ENCODE data around the gene SDF4. TPM values are rescaled to one million over a fixed set of nuclear protein-coding genes. Genes with fewer than 3 reads are reported as not detected.

SDF4 gene
- total RNA-seq, 2 donors from 2014 or later: 177 to 185 TPM

DNA sequence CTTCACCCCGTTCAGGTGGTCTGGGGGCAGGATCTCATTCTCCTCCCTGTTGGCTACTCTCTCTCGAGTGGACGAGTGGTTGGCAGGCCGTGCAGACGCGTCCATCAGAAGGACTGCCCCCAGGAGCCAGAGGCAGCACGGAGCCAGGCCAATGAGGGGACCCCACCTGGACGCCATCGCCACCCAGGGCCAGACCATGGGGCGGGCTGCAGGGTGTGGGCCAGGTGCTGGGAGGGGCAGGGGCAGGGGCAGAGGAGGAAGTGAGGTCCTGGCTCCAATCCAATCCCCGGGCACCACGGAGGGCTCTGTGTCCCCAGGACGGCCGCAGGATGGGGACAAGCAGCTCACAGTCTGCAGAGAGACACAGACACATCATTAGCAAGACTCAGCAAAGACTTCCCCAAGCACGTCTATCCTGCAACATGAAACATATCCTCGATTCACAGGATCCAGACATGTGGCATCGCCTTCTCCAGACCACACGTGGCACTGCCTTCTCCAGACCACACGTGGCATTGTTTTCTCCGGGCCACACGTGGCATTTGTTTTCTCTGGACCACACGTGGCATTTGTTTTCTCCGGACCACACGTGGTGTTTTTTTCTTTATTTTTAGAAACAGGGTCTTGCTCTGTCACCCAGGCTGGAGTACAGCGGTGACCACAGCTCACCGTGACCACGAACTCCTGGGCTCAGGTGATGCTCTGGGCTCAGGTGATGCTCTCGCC, 3.0 kb downstream of the SDF4 start:
- intact Hi-C loops (cut with DNase I): no loop called here
- H3K36me3 ChIP-seq: peaks cover 5 to 10% of the 10 kb centered on the region in 2 donors
- H3K4me1 ChIP-seq (replicated peaks): peaks cover 15% of the 10 kb centered on the region

DNA sequence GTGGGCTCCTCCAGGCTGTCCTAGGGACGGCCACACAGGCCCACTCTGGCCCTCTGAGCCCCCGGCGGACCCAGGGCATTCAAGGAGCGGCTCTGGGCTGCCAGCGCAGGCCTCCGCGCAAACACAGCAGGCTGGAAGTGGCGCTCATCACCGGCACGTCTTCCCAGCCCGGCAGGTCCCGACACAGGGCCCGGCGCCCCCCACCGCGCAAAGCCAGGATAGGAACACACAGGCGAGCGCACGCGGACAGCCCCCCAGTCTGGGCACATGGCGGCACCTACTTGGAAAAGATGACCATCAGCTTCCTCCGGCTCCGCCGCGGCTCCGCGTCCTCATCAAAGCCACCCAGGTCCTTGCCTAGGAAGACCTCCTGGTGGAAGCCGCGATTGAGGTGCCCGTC, 3.6 kb downstream of the SDF4 start:
- Histone ChIP-seq H3K27ac (no peak overlapping the region), H3K27me3 (replicated peaks; ENCODE audit: insufficient read depth) (no peaks in the 10 kb centered on the region), H3K4me3 (no peak overlapping the region), H3K4me1 (replicated peaks) (peaks cover 15% of the 10 kb centered on the region), H3K9me3 (no peaks in the 10 kb centered on the region), H3K36me3 (peaks cover 5 to 16% of the 10 kb centered on the region in 2 donors)
- intact Hi-C loops (cut with DNase I): no loop called here
- TF ChIP-seq POLR2AphosphoS5 (IDR thresholded peaks at IDR 0.05) (no peak), POLR2A (IDR thresholded peaks at IDR 0.05) (no peak)
- TF ChIP-seq, protein P1, sequence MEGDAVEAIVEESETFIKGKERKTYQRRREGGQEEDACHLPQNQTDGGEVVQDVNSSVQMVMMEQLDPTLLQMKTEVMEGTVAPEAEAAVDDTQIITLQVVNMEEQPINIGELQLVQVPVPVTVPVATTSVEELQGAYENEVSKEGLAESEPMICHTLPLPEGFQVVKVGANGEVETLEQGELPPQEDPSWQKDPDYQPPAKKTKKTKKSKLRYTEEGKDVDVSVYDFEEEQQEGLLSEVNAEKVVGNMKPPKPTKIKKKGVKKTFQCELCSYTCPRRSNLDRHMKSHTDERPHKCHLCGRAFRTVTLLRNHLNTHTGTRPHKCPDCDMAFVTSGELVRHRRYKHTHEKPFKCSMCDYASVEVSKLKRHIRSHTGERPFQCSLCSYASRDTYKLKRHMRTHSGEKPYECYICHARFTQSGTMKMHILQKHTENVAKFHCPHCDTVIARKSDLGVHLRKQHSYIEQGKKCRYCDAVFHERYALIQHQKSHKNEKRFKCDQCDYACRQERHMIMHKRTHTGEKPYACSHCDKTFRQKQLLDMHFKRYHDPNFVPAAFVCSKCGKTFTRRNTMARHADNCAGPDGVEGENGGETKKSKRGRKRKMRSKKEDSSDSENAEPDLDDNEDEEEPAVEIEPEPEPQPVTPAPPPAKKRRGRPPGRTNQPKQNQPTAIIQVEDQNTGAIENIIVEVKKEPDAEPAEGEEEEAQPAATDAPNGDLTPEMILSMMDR (IDR thresholded peaks at IDR 0.05): no peak
- 97% methylated on average over 16 of the region's 30 CpGs for WGBS
- DNase-seq (ENCODE audit: low spot score): no peak

More for the DNA sequence above, 3.0 kb downstream of the SDF4 start:
- Histone ChIP-seq H3K9me3 (no peaks in the 10 kb centered on the region), H3K27ac (no peak overlapping the region), H3K4me3 (no peak overlapping the region), H3K27me3 (replicated peaks; ENCODE audit: insufficient read depth) (no peaks in the 10 kb centered on the region)
- no peak for DNase-seq (ENCODE audit: low spot score)
- no peak for TF ChIP-seq POLR2A (IDR thresholded peaks at IDR 0.05)
- TF ChIP-seq POLR2AphosphoS5 (IDR thresholded peaks at IDR 0.05): no peak
- TF ChIP-seq, protein P1 (IDR thresholded peaks at IDR 0.05): no peak
- WGBS: 89% methylated on average over 27 of the region's 28 CpGs

DNA sequence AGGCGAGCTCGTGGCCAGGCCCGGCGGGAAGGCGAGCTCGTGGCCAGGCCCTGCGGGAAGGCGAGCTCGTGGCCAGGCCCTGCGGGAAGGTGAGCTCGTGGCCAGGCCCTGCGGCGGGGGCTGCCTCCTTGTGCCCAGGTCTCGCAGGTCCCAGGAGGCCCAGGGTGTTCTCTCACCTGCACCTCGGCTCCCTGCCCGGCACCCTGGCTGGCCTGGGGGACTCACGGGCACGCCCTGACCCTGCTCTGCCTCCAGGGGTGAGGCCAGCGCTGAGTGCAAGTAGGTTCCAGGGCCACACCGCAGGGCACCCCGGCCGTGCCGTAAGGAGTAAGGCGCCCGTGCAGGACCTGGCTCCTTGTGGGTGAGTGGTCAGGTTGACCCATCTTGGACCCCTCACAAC, 4.4 kb downstream of the SDF4 start:
- peaks cover 9 to 24% of the 10 kb centered on the region in 2 donors for H3K36me3 ChIP-seq
- no peaks in the 10 kb centered on the region for H3K9me3 ChIP-seq
- H3K27ac ChIP-seq: no peak overlapping the region
- H3K27me3 ChIP-seq (replicated peaks; ENCODE audit: insufficient read depth): no peaks in the 10 kb centered on the region
- H3K4me1 ChIP-seq (replicated peaks): peaks cover 15% of the 10 kb centered on the region
- no peak for DNase-seq (ENCODE audit: low spot score)
- intact Hi-C loops (cut with DNase I): no loop called here
- WGBS: 93% methylated on average over 12 of the region's 25 CpGs
- TF ChIP-seq, protein P1 (IDR thresholded peaks at IDR 0.05): no peak
- no peak overlapping the region for H3K4me3 ChIP-seq

DNA sequence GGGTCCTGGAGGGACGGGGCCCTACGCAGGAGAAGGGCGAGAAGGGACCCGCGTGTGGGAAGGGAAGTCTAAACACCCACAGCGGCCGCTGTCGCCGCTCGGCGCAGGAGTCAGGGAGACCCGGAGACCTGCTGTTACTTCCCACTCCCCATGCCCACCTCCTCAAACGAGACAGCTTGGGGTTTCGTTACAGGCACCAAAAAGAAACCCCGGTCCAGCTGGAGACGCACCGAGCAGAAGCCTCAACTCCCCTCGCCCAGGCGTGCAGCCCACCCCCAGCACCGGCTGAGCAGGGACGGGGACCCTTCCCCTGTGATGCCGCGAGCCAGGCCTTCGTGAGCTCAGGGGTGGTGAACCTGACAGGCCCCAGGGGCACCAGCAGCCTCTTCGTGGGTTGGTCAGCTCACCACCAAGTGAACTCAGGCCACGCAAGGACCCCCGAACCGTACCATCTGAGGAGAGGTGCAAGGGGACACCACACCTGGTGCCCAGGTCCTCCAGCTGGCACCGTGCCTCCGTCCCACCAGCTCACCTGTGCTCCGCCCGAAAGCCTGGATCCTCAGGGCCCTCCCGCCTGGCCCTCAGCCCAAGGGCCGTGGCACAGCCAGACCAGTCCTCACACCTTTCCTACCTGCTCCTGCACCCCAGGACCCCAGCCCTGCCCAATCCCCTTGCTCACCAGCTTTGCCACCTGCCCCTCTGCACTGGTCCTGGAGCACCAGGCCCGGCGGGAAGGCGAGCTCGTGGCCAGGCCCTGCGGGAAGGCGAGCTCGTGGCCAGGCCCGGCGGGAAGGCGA, 5.0 kb downstream of the SDF4 start:
- Histone ChIP-seq H3K4me1 (replicated peaks) (peaks cover 15% of the 10 kb centered on the region), H3K27ac (no peak overlapping the region), H3K36me3 (peaks cover 12 to 27% of the 10 kb centered on the region in 2 donors), H3K9me3 (no peaks in the 10 kb centered on the region), H3K4me3 (no peak overlapping the region), H3K27me3 (replicated peaks; ENCODE audit: insufficient read depth) (no peaks in the 10 kb centered on the region)
- no peak for TF ChIP-seq POLR2A (IDR thresholded peaks at IDR 0.05)
- TF ChIP-seq, protein P1 (IDR thresholded peaks at IDR 0.05): no peak
- no peak for TF ChIP-seq POLR2AphosphoS5 (IDR thresholded peaks at IDR 0.05)
- DNase-seq (ENCODE audit: low spot score): no peak
- 92% methylated on average over 44 of the region's 44 CpGs for WGBS
- intact Hi-C loops (cut with DNase I): no loop called here
